GM19328 (cell line): ENCODE results near the gene LZTS2.

Experiments
- ATAC-seq: cut with Tn5 transposase; IDR thresholded peaks from one replicate; pipeline ENCODE4 v1.9.1; 2021; ENCODE audit warnings: mild to moderate bottlenecking, moderate library complexity; ENCODE audit not compliant: unreplicated experiment

LZTS2 gene

GRCh38 chr10:101012525-101013364, 13.1 kb downstream of the LZTS2 start:
- no peak for ATAC-seq

- ATAC-seq = no peak
Measured at GRCh38 chr10:101013365-101013825, 13.8 kb downstream of the LZTS2 start.

- no peak for ATAC-seq
Measured at GRCh38 chr10:101014230-101014884, 14.7 kb downstream of the LZTS2 start.

DNA sequence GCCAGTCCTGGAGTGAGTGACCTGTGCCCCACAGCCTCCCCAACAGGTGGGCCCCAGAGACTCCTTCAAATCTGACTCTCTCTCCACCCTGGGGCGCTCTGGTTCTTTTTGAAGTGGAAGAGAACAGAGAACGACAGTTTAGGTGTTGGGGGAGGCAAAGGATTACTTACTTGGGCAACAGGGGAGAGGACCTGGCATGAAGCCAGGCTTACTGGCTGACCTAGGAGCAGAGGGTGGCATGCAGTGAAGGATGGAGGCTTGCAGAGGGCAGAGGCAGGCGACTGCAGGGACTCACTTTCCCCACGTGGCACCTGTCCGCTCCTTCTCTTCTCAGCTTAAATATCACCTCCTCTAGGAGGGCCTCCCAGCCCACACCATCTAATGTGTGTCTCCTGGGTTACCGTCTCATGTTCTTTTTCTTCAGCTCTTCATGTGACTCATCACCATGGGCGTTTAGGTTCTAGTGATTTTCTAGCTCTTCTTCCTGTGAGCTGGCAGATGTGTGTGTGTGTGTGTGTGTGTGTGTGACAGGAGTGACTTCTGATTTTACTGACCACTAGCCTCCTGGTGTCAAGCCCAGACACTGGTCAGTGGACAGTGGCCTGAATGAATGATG, 15.5 kb downstream of the LZTS2 start:
- no peak for ATAC-seq

- no peak for ATAC-seq
Measured at GRCh38 chr10:101015582-101015973, 16.0 kb downstream of the LZTS2 start.

DNA sequence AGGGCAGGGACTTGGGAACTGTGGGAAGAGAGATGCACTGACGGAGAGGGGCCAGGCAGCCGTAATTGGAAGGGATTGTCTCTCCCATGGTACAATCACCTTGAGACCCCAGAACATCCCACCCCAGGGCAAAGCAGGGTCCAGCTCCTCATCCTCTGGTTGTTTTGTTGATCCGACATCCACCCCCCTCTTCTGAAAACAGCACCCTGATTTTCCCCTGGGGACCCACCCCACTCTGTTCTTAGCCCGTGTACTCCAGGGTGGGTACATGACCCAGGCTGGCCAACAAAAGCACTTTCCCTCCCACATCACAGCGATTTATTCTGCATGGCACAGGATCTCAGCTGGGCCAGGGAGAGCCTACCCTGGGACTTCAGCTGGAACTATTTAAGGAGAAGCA, 17.2 kb downstream of the LZTS2 start:
- no peak for ATAC-seq

- no peak for ATAC-seq
Measured at GRCh38 chr10:101018118-101018599, 18.6 kb downstream of the LZTS2 start.

GRCh38 chr10:101018600-101019439, 19.2 kb downstream of the LZTS2 start:
- no peak for ATAC-seq

- ATAC-seq = no peak
Measured at GRCh38 chr10:101019440-101019703, 19.8 kb downstream of the LZTS2 start.

- no peak for ATAC-seq
Measured at GRCh38 chr10:101020427-101021075, 20.9 kb downstream of the LZTS2 start.

DNA sequence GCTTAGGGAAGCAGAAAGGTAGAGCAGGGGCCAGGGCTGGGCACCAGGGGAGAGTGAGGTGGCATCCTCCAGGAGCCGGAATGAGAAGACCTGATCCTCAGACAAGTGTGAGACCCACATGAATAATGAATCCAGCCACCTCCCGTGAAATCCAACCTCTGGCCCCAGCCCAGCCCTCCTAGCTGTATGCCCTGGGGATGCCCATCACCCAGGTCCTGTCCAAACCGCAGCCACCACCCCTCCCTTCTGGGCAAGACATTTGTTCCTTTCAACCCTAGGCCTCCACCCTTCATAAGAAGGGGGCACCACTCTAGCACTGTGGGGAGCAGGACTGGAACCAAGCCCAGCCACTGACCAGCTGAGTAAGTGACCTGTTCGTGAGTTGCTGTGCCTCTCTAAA, 21.6 kb downstream of the LZTS2 start:
- ATAC-seq = no peak

DNA sequence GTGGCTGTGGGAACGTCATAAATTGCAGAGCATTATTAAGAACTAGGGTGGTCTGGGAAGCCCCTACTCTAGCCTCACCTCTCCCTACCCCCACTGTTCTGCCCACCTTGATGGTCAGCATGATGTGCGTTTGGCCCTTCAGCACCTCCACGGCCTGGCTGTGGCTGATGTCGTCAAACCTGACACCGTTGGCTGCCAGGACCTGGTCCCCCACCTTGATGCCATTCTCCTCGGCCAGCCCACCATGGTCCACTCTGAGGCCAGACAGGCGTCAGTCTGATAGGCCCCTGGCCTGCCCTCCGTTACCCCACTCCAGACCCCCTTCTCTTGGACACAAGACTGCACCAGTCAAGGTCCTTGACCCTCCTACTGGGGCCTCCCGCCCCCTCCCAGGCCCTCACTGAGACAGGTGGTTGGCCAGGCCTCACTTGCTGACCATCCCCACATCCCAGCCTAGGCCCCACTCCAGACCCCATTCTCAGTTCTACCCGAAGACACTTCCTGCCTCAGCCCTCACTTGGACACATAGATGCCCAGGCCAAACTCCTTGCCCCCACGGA, 22.2 kb downstream of the LZTS2 start:
- no peak for ATAC-seq

- no peak for ATAC-seq
Measured at GRCh38 chr10:101022967-101023705, 23.5 kb downstream of the LZTS2 start.

GRCh38 chr10:101027106-101027720, 27.6 kb downstream of the LZTS2 start:
- ATAC-seq = no peak

- ATAC-seq = no peak
Measured at GRCh38 chr10:101028446-101029337, 29.1 kb downstream of the LZTS2 start.

GRCh38 chr10:101029520-101030295, 30.1 kb downstream of the LZTS2 start:
- ATAC-seq = no peak

GRCh38 chr10:101030496-101031127, 31.0 kb downstream of the LZTS2 start:
- no peak for ATAC-seq
